Skeletal muscle tissue (tissue), 4 donors: ENCODE data around the gene ZNHIT3. TPM values are rescaled to one million over a fixed set of nuclear protein-coding genes. Genes with fewer than 3 reads are reported as not detected.
"Not testable (repeated sequence)": the region's sequence is repeated elsewhere in the genome, so short reads cannot be mapped to it uniquely, and the experiment has no call there.

Source experiments
- H3K27ac ChIP-seq: one replicate; pipeline ENCODE4 v1.7.0; 2013; ENCODE audit warnings: mild to moderate bottlenecking, low read depth, low read length, inconsistent platforms
- H3K27me3 ChIP-seq, 3 donors: one replicate each; pipeline ENCODE4 v1.7.0; 2013; ENCODE audit warnings: low read length in 3 of 3; ENCODE audit not compliant: control insufficient read depth in 3 of 3, insufficient read depth in 3 of 3
- H3K36me3 ChIP-seq, 3 donors: one replicate each; pipeline ENCODE4 v1.7.0; 2013; ENCODE audit warnings: low read length in 3 of 3; ENCODE audit not compliant: control insufficient read depth in 3 of 3, insufficient read depth in 3 of 3
- H3K4me1 ChIP-seq, 3 donors: one replicate each; pipeline ENCODE4 v1.7.0; 2013; ENCODE audit warnings: low read length in 3 of 3, mild to moderate bottlenecking in 3 of 3; ENCODE audit not compliant: control insufficient read depth in 3 of 3, insufficient read depth in 3 of 3
- H3K4me3 ChIP-seq, 3 donors: one replicate each; pipeline ENCODE4 v1.7.0; 2013; ENCODE audit warnings: low read length in 3 of 3
- H3K9ac ChIP-seq, 3 donors: one replicate each; pipeline ENCODE4 v1.7.0; 2013; ENCODE audit warnings: low read length in 3 of 3, mild to moderate bottlenecking in 3 of 3, moderate library complexity in 2 of 3, low read depth in 1 of 3
- H3K9me3 ChIP-seq, 3 donors: one replicate each; pipeline ENCODE4 v1.7.0; 2013; ENCODE audit warnings: low read length in 3 of 3; ENCODE audit not compliant: control insufficient read depth in 3 of 3
- total RNA-seq: library from RNA; depleted of rRNA; stranded (reverse); fragments of >200 nt; gene quantifications from one replicate; pipeline ENCODE4 v1.2.3, GENCODE V29; 2014
- donor health status: Osteomylitis.

ZNHIT3 gene
- total RNA-seq, 1 donor from 2014 or later, result 37.1 TPM

GRCh38 chr17:36508439-36508838, 22.0 kb downstream of the ZNHIT3 start:
- not testable (repeated sequence) for H3K9ac ChIP-seq, H3K27me3 ChIP-seq, H3K27ac ChIP-seq, H3K4me1 ChIP-seq, H3K4me3 ChIP-seq, H3K9me3 ChIP-seq
- peaks cover 59 to 71% (median 64%) of the 10 kb centered on the region in 3 donors for H3K36me3 ChIP-seq

- Histone ChIP-seq H3K9me3 (no peaks in the 10 kb centered on the region), H3K36me3 (peaks cover 55 to 69% (median 55%) of the 10 kb centered on the region in 3 donors), H3K27ac (no peak overlapping the region), H3K27me3 (no peaks in the 10 kb centered on the region), H3K4me1 (no peaks in the 10 kb centered on the region), H3K4me3 (no peak overlapping the region), H3K9ac (no peak overlapping the region)
Measured at GRCh38 chr17:36509272-36509985, 22.9 kb downstream of the ZNHIT3 start.

GRCh38 chr17:36510636-36511035, 24.2 kb downstream of the ZNHIT3 start:
- Histone ChIP-seq H3K27me3 (no peaks in the 10 kb centered on the region), H3K4me3 (no peak overlapping the region), H3K27ac (no peak overlapping the region), H3K9ac (no peak overlapping the region), H3K4me1 (no peaks in the 10 kb centered on the region), H3K9me3 (no peaks in the 10 kb centered on the region), H3K36me3 (peaks cover 48 to 67% (median 56%) of the 10 kb centered on the region in 3 donors)

- Histone ChIP-seq H3K27me3 (no peaks in the 10 kb centered on the region), H3K4me1 (no peaks in the 10 kb centered on the region), H3K9ac (no peak overlapping the region), H3K27ac (no peak overlapping the region), H3K4me3 (no peak overlapping the region), H3K36me3 (peaks cover 42 to 67% (median 58%) of the 10 kb centered on the region in 3 donors), H3K9me3 (no peaks in the 10 kb centered on the region)
Measured at GRCh38 chr17:36511216-36511615, 24.7 kb downstream of the ZNHIT3 start.

GRCh38 chr17:36512641-36513040, 26.2 kb downstream of the ZNHIT3 start:
- no peak overlapping the region for H3K9ac ChIP-seq
- H3K36me3 ChIP-seq, result peaks cover 34 to 54% (median 46%) of the 10 kb centered on the region in 3 donors

GRCh38 chr17:36514856-36515255, 28.4 kb downstream of the ZNHIT3 start:
- H3K36me3 ChIP-seq, result peaks cover 27 to 38% (median 37%) of the 10 kb centered on the region in 3 donors
- no peak overlapping the region for H3K27ac ChIP-seq
- H3K9me3 ChIP-seq, result no peaks in the 10 kb centered on the region
- no peak overlapping the region for H3K4me3 ChIP-seq
- H3K4me1 ChIP-seq, result no peaks in the 10 kb centered on the region
- H3K27me3 ChIP-seq, result no peaks in the 10 kb centered on the region
- H3K9ac ChIP-seq, result no peak overlapping the region

More at GRCh38 chr17:36512641-36513040, 26.2 kb downstream of the ZNHIT3 start:
- no peak overlapping the region for H3K27ac ChIP-seq
- no peak overlapping the region for H3K4me3 ChIP-seq
- no peaks in the 10 kb centered on the region for H3K9me3 ChIP-seq
- no peaks in the 10 kb centered on the region for H3K4me1 ChIP-seq
- no peaks in the 10 kb centered on the region for H3K27me3 ChIP-seq

GRCh38 chr17:36515837-36516236, 29.4 kb downstream of the ZNHIT3 start:
- no peak overlapping the region for H3K27ac ChIP-seq
- no peaks in the 10 kb centered on the region for H3K9me3 ChIP-seq
- no peaks in the 10 kb centered on the region for H3K4me1 ChIP-seq
- H3K27me3 ChIP-seq, result no peaks in the 10 kb centered on the region
- peaks cover 18 to 28% (median 28%) of the 10 kb centered on the region in 3 donors for H3K36me3 ChIP-seq
- no peak overlapping the region for H3K4me3 ChIP-seq
- no peak overlapping the region for H3K9ac ChIP-seq

GRCh38 chr17:36523113-36523512, 36.6 kb downstream of the ZNHIT3 start:
- no peaks in the 10 kb centered on the region for H3K9me3 ChIP-seq
- peaks cover 35 to 38% (median 38%) of the 10 kb centered on the region in 3 donors for H3K36me3 ChIP-seq
- H3K27ac ChIP-seq, result no peak overlapping the region
- H3K4me3 ChIP-seq, result no peak overlapping the region
- no peaks in the 10 kb centered on the region for H3K27me3 ChIP-seq
- H3K9ac ChIP-seq, result no peak overlapping the region
- H3K4me1 ChIP-seq, result no peaks in the 10 kb centered on the region

- no peak overlapping the region for H3K27ac ChIP-seq
- H3K27me3 ChIP-seq, result no peaks in the 10 kb centered on the region
- H3K4me1 ChIP-seq, result no peaks in the 10 kb centered on the region
- H3K4me3 ChIP-seq, result no peak overlapping the region
- no peak overlapping the region for H3K9ac ChIP-seq
- H3K9me3 ChIP-seq, result no peaks in the 10 kb centered on the region
- H3K36me3 ChIP-seq, result peaks cover 35 to 41% (median 40%) of the 10 kb centered on the region in 3 donors
Measured at GRCh38 chr17:36524428-36524876, 38.0 kb downstream of the ZNHIT3 start.

- H3K4me1 ChIP-seq, result no peaks in the 10 kb centered on the region
- H3K36me3 ChIP-seq, result peaks cover 38 to 44% (median 40%) of the 10 kb centered on the region in 3 donors
- no peak overlapping the region for H3K27ac ChIP-seq
- no peaks in the 10 kb centered on the region for H3K27me3 ChIP-seq
- H3K9ac ChIP-seq, result no peak overlapping the region
- no peaks in the 10 kb centered on the region for H3K9me3 ChIP-seq
- H3K4me3 ChIP-seq, result no peak overlapping the region
Measured at GRCh38 chr17:36525113-36525512, 38.6 kb downstream of the ZNHIT3 start.
